Activated T-helper 1 cell treated with anti-CD3 and anti-CD28 coated beads, Interleukin-12 subunit alpha, Interleukin-12 subunit beta, Interleukin-2, Interleukin-4 antibody, amounts not matched to agents 30 ng/mL and 10 ng/mL and 1 ng/mL, durations not matched to agents 14 hours and 24 hours and 36 hours (primary cell): ENCODE results near the gene PACSIN2. TPM values are rescaled to one million over a fixed set of nuclear protein-coding genes. Genes with fewer than 3 reads are reported as not detected.

Experiments
- DNase-seq: peaks from one replicate; pipeline ENCODE4 v3.0.0; 2021; ENCODE audit warnings: low spot score
- H3K27ac Mint-ChIP-seq: one replicate; pipeline ENCODE4 v1.8.0; 2021; ENCODE audit warnings: mild to moderate bottlenecking, mixed read lengths
- H3K27me3 Mint-ChIP-seq: one replicate; pipeline ENCODE4 v1.8.0; 2022; ENCODE audit warnings: mild to moderate bottlenecking, moderate library complexity, mixed read lengths; ENCODE audit not compliant: insufficient read depth
- H3K36me3 Mint-ChIP-seq: one replicate; pipeline ENCODE4 v1.8.0; 2021; ENCODE audit warnings: low read depth, mixed read lengths
- H3K4me1 Mint-ChIP-seq: one replicate; pipeline ENCODE4 v1.8.0; 2021; ENCODE audit warnings: low read depth, mixed read lengths
- H3K4me3 Mint-ChIP-seq: one replicate; pipeline ENCODE4 v1.8.0; 2021; ENCODE audit warnings: mild to moderate bottlenecking, moderate library complexity, mixed read lengths
- H3K9me3 Mint-ChIP-seq: one replicate; pipeline ENCODE4 v1.8.0; 2021; ENCODE audit warnings: mixed read lengths
- intact Hi-C: fragments of 100-400 bp; cut with micrococcal nuclease; formaldehyde crosslinking; loops from one replicate; pipeline ENCODE4 v1.15.1; 2024
- total RNA-seq: library from RNA; stranded (reverse); gene quantifications from 2 replicates; pipeline ENCODE4 v1.2.3, GENCODE V29; 2022

The PACSIN2 gene
- total RNA-seq, 1 donor from 2014 or later: 30.5 TPM

DNA sequence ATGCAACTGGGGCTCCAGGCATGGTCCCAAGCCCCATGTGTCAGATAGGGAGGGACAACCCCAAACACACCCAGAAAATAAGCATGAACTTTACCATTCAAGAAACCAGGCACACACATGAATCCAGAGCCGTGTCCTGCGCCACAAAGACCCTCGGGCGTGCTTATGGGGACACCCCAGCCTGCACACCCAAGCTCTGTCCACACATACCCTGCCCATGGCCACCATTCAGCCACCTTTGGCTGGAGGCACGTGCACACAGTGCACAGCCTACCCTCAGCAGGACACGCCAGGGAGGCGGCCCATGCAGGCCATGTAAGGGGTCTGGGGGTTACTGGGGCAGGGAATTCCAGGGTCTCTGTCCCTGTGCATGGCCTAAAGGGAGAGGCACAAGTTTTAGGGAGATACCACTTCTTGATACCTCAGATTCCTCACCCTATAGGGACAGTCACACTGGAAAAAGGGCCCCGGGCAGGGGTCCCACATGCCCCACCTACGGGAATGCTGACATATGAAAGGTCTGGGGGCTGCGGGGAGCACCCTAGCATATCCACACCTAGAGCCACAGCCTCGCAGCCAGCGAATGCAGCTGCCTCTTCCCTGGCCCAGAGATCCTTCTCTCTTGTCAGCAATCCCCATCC is 20.6 kb downstream of the PACSIN2 start:
- Mint-ChIP-seq H3K9me3 (no peaks in the 10 kb centered on the region), H3K27me3 (no peaks in the 10 kb centered on the region), H3K36me3 (peaks cover 5% of the 10 kb centered on the region), H3K27ac (no peak overlapping the region), H3K4me1 (peaks cover 20% of the 10 kb centered on the region), H3K4me3 (no peak overlapping the region)
- intact Hi-C loops: no loop called here
- DNase-seq: no peak

DNA sequence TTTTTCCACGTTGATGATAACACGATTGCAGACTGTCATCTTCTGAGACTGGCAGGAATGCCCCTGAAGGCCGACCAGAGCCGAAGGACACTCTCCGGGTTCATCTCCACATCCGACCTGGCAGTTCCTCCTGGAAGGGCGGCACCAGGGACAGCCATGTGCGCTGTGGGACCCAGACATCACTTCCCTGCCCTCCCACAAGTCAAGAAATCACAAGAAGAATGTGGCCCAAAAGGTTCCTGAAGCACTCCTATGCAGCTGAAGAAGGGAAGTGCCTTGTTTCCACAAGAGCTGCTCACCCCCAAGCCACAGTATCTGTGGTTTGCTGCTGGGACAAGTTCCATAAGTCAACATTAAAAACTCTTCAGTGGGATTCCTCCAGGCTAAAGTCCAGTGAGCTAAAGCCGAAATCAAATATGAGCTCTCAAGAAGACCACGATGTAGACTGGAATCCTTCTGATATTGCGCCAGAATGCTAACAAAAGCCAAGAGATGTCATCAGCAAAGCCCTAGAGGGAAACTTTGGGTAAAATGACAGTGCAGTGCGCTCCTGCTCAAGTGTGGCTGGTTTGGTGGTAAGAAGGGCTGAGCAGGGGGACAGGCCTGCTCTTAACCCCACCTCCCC is 21.2 kb downstream of the PACSIN2 start:
- intact Hi-C loops: loop anchor here (2.0 kb wide), 1 partner anchor 21 kb away; no protein-coding TSS in a partner anchor
- H3K36me3 Mint-ChIP-seq: peaks cover 5% of the 10 kb centered on the region

DNA sequence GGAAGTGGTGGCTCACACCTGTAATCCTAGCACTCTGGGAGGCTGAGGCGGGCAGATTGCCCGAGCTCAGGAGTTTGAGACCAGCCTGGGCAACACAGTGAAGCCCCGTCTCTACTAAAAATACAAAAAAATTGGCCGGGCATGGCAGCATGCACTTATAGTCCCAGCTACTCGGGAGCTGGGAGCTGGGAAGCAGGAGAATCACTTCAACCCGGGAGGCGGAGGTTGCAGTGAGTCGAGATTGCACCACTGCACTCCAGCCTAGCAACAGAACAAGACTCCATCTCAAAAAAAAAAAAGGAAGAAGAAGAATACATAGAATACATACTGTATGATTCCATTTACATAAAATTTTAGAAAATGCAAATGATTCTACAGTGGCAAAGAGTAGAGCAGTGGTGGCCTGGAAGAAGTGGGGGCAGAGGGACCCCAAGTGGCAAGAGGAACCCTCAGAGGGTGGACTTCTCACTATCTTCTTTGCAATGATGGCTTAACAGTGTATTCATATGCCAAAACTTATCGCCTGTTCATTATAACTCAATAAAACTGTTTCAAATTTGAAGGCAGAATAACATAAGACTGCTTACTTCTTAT is 22.0 kb downstream of the PACSIN2 start:
- no peak overlapping the region for H3K4me3 Mint-ChIP-seq
- DNase-seq: no peak
- peaks cover 5% of the 10 kb centered on the region for H3K36me3 Mint-ChIP-seq
- peaks cover 6% of the 10 kb centered on the region for H3K4me1 Mint-ChIP-seq
- intact Hi-C loops: loop anchor here (2.0 kb wide), 1 partner anchor 20 kb away; no protein-coding TSS in a partner anchor
- no peaks in the 10 kb centered on the region for H3K9me3 Mint-ChIP-seq
- H3K27me3 Mint-ChIP-seq: no peaks in the 10 kb centered on the region
- no peak overlapping the region for H3K27ac Mint-ChIP-seq

More for the DNA sequence above, 21.2 kb downstream of the PACSIN2 start:
- H3K27me3 Mint-ChIP-seq: no peaks in the 10 kb centered on the region
- no peaks in the 10 kb centered on the region for H3K9me3 Mint-ChIP-seq
- peaks cover 14% of the 10 kb centered on the region for H3K4me1 Mint-ChIP-seq
- no peak overlapping the region for H3K27ac Mint-ChIP-seq
- no peak overlapping the region for H3K4me3 Mint-ChIP-seq
- no peak for DNase-seq

DNA sequence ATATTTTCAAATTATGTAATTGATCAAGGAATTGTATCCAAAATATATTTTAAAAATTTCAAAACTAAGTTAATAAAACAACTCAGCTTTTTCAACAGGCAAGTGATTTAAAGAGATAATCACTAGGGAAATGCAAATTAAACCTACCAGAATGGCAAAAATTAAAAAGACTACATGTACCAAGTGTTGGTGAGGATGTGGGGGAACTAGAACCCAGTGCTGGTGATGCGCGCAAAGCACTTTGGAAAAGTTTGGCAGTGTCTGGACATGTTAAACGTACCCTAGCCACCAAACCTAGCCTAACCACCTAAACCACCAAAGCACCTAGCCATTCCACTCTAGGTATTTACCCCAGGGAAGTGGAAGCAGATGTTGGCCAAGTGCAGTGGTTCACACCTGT is 22.9 kb downstream of the PACSIN2 start:
- Mint-ChIP-seq H3K4me3 (no peak overlapping the region), H3K4me1 (no peaks in the 10 kb centered on the region), H3K27ac (no peak overlapping the region), H3K27me3 (no peaks in the 10 kb centered on the region), H3K9me3 (no peaks in the 10 kb centered on the region), H3K36me3 (peaks cover 5% of the 10 kb centered on the region)
- intact Hi-C loops: loop anchor here (2.0 kb wide), 1 partner anchor 19 kb away; no protein-coding TSS in a partner anchor
- no peak for DNase-seq

DNA sequence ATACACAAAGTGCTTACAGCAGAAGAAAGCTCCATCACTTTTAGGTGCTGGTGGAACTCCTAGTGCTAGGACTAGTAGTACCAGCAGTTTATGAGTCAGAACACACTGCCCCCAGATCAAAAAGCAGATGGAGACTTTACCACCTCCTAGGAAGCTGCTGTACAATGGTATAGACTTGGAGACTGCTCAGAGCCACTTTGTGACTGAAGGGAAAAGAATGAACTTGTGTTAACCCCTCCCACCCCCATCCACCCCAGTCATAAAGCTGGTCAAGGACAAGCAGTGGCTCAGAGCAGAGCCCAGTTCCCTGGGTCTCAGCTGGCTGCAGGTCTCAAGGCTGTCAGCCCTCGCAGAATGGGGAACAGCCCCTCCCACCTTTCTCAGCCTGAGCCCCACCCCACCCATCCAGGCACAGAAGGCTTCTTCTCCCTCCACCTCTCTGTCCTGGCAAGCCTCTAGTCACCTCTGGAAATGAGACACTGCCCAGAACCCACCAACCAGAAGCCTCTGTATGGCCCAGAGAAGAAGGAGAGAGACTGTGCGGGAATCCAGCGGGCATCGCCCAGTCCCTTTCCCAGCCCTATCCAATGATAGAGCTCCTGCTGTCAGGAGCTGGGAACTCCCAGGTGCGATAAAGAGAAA is 23.8 kb downstream of the PACSIN2 start:
- no peak for DNase-seq
- H3K27ac Mint-ChIP-seq: no peak overlapping the region
- no peaks in the 10 kb centered on the region for H3K4me1 Mint-ChIP-seq
- no peak overlapping the region for H3K4me3 Mint-ChIP-seq
- H3K36me3 Mint-ChIP-seq: peaks cover 5% of the 10 kb centered on the region
- intact Hi-C loops: no loop called here
- no peaks in the 10 kb centered on the region for H3K9me3 Mint-ChIP-seq
- no peaks in the 10 kb centered on the region for H3K27me3 Mint-ChIP-seq

DNA sequence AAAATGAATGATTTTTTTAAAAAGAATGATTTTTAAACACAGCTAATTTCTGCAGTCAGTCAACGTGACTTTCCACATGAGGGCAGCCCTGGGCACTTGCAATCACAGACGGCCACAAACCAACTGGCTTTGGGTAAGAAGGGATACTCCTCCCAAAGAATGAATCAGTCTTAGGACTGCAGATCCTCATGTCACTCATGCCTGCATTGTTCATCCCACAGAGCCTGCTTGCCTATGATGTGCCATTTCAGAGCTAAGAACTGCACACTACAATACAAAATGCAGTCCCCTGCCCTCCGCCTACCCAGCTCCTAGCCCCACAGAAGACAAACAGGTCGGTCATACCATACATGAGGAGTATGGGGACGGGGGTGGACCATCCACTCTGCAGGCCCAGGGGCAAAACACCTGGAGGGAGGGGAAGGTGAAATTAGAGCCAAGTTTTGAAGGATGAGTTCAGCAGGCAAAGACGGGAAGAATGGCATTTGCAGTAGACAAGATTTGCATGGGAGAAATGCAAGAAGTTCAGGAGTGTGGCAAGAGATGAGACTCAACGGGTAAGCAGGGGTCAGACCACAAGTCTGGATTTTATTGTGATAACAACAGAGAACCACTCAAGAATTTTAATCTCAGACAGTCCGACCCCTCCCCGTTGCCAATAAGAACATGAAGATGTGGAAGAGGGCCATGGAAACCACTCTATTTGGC is 24.7 kb downstream of the PACSIN2 start:
- Mint-ChIP-seq H3K9me3 (no peaks in the 10 kb centered on the region), H3K36me3 (peaks cover 5% of the 10 kb centered on the region), H3K4me3 (no peak overlapping the region), H3K4me1 (no peaks in the 10 kb centered on the region), H3K27ac (no peak overlapping the region), H3K27me3 (no peaks in the 10 kb centered on the region)
- intact Hi-C loops: no loop called here
- no peak for DNase-seq

DNA sequence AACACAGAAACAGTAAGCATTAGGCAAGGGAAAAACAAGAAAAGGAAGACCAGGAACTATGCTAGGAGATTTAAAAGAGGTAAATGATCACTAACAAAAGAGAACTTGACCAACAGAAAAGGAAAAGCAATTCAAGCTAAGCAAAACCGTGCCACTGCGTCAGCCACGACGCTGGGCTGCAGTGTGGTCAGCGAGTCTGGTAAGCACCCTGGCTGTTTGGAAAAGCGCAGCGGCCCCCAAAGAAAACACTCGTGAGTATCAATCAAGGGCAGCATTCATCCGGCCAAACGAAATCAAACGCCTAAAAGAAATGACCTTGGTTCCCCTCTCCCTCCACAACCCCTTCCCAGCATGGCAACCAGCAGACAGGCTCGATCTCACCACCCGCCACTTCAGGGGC is 28.8 kb downstream of the PACSIN2 start:
- H3K9me3 Mint-ChIP-seq: no peaks in the 10 kb centered on the region
- intact Hi-C loops: no loop called here
- no peaks in the 10 kb centered on the region for H3K27me3 Mint-ChIP-seq
- no peaks in the 10 kb centered on the region for H3K36me3 Mint-ChIP-seq
- no peak overlapping the region for H3K27ac Mint-ChIP-seq
- H3K4me1 Mint-ChIP-seq: peaks cover 4% of the 10 kb centered on the region
- H3K4me3 Mint-ChIP-seq: no peak overlapping the region
- no peak for DNase-seq

DNA sequence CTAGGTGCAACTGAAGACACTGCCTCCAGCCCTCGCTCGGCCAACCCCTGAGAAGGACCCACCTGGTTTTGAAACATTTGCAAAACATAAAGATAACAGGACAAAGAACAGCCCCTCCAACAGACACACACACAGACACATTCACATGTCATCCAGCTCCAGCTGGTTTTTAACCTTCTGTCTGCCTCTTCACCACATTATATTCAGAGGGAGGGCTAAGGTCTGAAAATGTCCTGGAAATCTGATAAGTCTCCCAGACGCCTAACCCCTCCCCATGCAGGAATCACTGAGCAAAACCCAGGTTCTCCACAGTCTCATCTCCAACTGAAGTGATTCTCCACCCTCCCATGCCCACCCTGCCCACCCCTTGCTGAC is 29.4 kb downstream of the PACSIN2 start:
- intact Hi-C loops: no loop called here
- Mint-ChIP-seq H3K36me3 (no peaks in the 10 kb centered on the region), H3K27me3 (no peaks in the 10 kb centered on the region), H3K27ac (no peak overlapping the region), H3K4me3 (no peak overlapping the region), H3K4me1 (peaks cover 4% of the 10 kb centered on the region), H3K9me3 (no peaks in the 10 kb centered on the region)
- DNase-seq: no peak

DNA sequence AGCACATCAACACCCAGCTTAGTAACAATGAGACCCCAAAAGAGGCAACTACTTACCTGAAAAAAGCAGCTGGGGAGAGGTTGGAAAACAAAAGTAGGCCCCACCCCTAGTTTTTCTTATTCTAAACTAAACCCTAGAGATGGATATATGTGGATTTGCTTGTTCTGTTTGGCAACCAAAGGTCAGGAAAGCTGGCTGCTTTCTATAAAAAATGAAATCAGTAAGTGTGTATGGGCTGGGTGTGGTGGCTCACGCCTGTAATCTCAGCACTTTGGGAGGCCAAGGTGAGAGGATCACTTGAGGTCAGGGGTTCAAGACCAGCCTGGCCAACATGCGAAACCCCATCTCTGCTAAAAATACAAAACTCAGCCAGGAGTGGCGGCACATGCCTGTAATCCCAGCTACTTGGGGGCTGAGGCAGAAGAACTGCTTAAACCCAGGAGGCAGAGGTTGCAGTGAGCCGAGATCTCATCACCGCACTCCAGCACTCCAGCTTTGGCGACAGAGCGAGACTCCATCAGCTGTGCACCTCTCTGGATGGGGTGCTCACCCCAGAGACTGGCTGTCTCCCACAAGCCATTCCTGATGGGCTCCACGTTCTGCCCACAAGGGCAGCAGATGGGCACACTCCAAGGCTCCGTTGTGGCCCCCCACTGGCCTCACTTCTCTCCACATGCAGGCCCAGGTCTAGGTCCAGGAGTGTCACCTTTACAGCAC is 30.0 kb downstream of the PACSIN2 start:
- no peaks in the 10 kb centered on the region for H3K9me3 Mint-ChIP-seq
- no peak overlapping the region for H3K27ac Mint-ChIP-seq
- H3K27me3 Mint-ChIP-seq: no peaks in the 10 kb centered on the region
- no peak for DNase-seq
- no peaks in the 10 kb centered on the region for H3K36me3 Mint-ChIP-seq
- H3K4me1 Mint-ChIP-seq: peaks cover 4% of the 10 kb centered on the region
- intact Hi-C loops: no loop called here
- no peak overlapping the region for H3K4me3 Mint-ChIP-seq

DNA sequence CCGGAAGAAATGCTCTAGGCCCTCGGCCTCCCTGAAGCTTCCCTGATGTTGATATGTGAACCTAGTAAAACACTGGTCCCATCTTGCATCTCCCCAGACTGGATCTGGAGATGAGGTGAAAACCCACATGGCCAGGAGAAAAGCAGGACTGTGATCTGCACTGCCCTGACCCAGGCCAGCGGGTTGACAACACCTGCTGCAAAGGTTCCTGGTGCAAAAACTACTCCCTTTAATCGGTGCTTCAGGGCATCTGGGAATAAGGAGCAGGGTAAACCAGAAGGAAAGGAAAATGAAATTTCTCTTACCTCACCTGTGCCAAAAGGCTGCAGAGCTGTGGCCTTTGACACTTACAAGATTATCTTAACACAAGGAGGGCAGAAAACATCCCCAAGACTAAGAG is 30.6 kb downstream of the PACSIN2 start:
- no peak for DNase-seq
- Mint-ChIP-seq H3K9me3 (no peaks in the 10 kb centered on the region), H3K27me3 (no peaks in the 10 kb centered on the region), H3K36me3 (no peaks in the 10 kb centered on the region), H3K4me3 (no peak overlapping the region), H3K27ac (no peak overlapping the region), H3K4me1 (peaks cover 4% of the 10 kb centered on the region)
- intact Hi-C loops: no loop called here

DNA sequence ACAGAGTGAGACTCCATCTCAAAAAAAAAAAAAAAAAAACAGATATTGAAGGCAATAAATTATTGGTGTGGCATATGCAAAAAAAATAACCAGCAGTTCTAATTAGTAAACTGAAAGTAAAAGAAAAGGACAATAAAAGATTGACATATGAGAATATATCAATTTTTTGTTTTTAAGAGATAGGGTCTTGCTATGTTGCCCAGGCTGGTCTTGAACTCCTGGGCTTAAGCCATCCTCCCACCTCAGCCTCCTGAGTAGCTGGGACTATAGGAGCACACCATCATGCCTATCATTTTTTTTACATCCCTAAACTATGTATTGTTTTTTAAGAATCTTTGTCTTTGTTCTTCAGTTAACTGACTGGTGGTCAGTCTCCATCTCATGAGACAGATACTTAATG is 31.5 kb downstream of the PACSIN2 start:
- no peak overlapping the region for H3K4me3 Mint-ChIP-seq
- H3K9me3 Mint-ChIP-seq: no peaks in the 10 kb centered on the region
- DNase-seq: no peak
- no peak overlapping the region for H3K27ac Mint-ChIP-seq
- peaks cover 10% of the 10 kb centered on the region for H3K4me1 Mint-ChIP-seq
- H3K27me3 Mint-ChIP-seq: no peaks in the 10 kb centered on the region
- no peaks in the 10 kb centered on the region for H3K36me3 Mint-ChIP-seq
- intact Hi-C loops: no loop called here

DNA sequence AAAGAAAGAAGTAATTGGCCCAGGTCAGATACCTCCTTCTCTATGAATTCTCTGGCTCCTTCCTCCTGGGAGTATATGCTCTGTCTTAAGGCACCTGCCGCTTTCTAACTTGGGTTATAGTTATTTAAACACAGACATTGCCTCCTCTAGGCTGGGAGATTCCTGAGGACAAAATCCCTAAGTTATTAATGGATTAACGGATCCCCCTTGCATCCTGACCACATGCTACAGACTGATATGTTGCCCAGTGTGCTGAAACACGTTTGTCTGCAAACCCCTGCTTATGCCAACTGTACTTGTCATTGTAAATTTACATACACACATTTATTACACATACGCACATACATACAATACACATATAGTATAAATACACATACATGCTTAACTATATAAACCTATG is 35.3 kb downstream of the PACSIN2 start:
- no peaks in the 10 kb centered on the region for H3K9me3 Mint-ChIP-seq
- H3K27ac Mint-ChIP-seq: no peak overlapping the region
- intact Hi-C loops: no loop called here
- H3K27me3 Mint-ChIP-seq: no peaks in the 10 kb centered on the region
- no peaks in the 10 kb centered on the region for H3K36me3 Mint-ChIP-seq
- DNase-seq: no peak
- no peak overlapping the region for H3K4me3 Mint-ChIP-seq
- peaks cover 13% of the 10 kb centered on the region for H3K4me1 Mint-ChIP-seq
